Right lobe of liver (tissue), 6 donors: ENCODE measurements around the gene NAP1L1. TPM values are rescaled to one million over a fixed set of nuclear protein-coding genes. Genes with fewer than 3 reads are reported as not detected.

Source experiments
- ATAC-seq, 4 donors: fragments of 200-7000 bp; cut with Tn5 transposase; one replicate each; pipeline ENCODE4 v1.9.1; 2020; ENCODE audit warnings: mild to moderate bottlenecking in 4 of 4, moderate library complexity in 4 of 4
- DNase-seq, 3 donors: peaks; one replicate each; pipeline ENCODE4 v3.0.0-alpha.2; 2020
- H3K27ac ChIP-seq, 3 donors: fragments of 200-600 bp; one replicate each; pipeline ENCODE4 v1.8.0; 2022
- H3K27me3 ChIP-seq, 2 donors: fragments of 200-600 bp; one replicate each; pipeline ENCODE4 v1.8.0; 2022
- H3K36me3 ChIP-seq, 4 donors: fragments of 200-600 bp; sonication (generic) in 1 of 4; one replicate each; pipeline versions ENCODE4 v1.5.1 to v1.8.0; 2017 to 2022; ENCODE audit warnings: control low read depth in 1 of 4
- H3K4me1 ChIP-seq, 4 donors: fragments of 200-600 bp; sonication (generic) in 1 of 4; one replicate each; pipeline versions ENCODE4 v1.5.1 to v1.8.0; 2017 to 2022; ENCODE audit warnings: control low read depth in 1 of 4
- H3K4me3 ChIP-seq, 3 donors: fragments of 200-600 bp; one replicate each; pipeline ENCODE4 v1.8.0; 2022
- H3K9me3 ChIP-seq, 4 donors: fragments of 200-600 bp; sonication (generic) in 1 of 4; one replicate each; pipeline versions ENCODE4 v1.5.1 to v1.8.0; 2017 to 2022; ENCODE audit warnings: control low read depth in 1 of 4
- CTCF ChIP-seq, 4 donors: fragments of 200-600 bp in 3 of 4; fragments of 450-650 bp in 1 of 4; IDR thresholded peaks; one replicate each; pipeline versions ENCODE4 v1.5.1 to v1.8.0; 2016 to 2022; ENCODE audit warnings: antibody characterized with exemption in 4 of 4, mild to moderate bottlenecking in 2 of 4
- POLR2A ChIP-seq: fragments of 450-650 bp; IDR thresholded peaks from one replicate; pipeline ENCODE4 v1.6.1; 2017; ENCODE audit warnings: antibody characterized with exemption, mild to moderate bottlenecking
- WGBS: methylation state at CpG from one replicate; pipeline ENCODE4 v1.1.6; 2018; ENCODE audit warnings: low coverage, low lambda C conversion rate; ENCODE audit not compliant: insufficient coverage; ENCODE audit errors: missing lambda C conversion rate; 5-methylcytosine and 5-hydroxymethylcytosine counted together
- intact Hi-C, 2 donors: fragments of 100-400 bp; cut with DNase I; formaldehyde crosslinking; loops; one replicate each; pipeline versions ENCODE4 v1.11.2 to v1.14.1; 2022
- total RNA-seq, 6 experiments: library from RNA; depleted of rRNA in 2 of 6; stranded (reverse); fragments of >200 nt in 2 of 6; fragmentation: NEBNext Ultra II Directional in 3 of 6; extraction: Animal tissue kit (Norgen Biotek cat#: 25700) in 3 of 6; gene quantifications; one replicate each; pipeline versions ENCODE4 v1.1.0 to v1.2.4, GENCODE V29; 2016 to 2023
- donor health status: DM: no; HTN: yes; CAD: no.
- donor health status: DM: no; HTN: no; CAD: no.
- donor health status: DM: no; HTN: no; CAD: no.
- donor health status: DM: no; HTN: yes; CAD: no.
- donor health status: DM: no; HTN: yes; CAD: no.

The NAP1L1 gene
- total RNA-seq, 6 experiments from 2014 or later, result 61.9 to 99.1 (median 81.5) TPM

GRCh38 chr12:76010732-76011458 is 73.6 kb downstream of the NAP1L1 start:
- ATAC-seq, result no peak
- 94% methylated on average over 6 of the region's 6 CpGs for WGBS

GRCh38 chr12:76008428-76008827 is 76.1 kb downstream of the NAP1L1 start:
- ATAC-seq (no peak), DNase-seq (no peak)
- TF ChIP-seq POLR2A (no peak), CTCF (IDR thresholded peaks at IDR 0.05) (no peak)
- WGBS, result 89% methylated on average over 3 of the region's 3 CpGs
- H3K27me3 ChIP-seq, result no peaks in the 10 kb centered on the region
- no peaks in the 10 kb centered on the region for H3K4me1 ChIP-seq
- intact Hi-C loops, result no loop called here
- H3K27ac ChIP-seq, result no peak overlapping the region
- H3K4me3 ChIP-seq, result no peak overlapping the region
- H3K9me3 ChIP-seq, result no peaks in the 10 kb centered on the region
- no peaks in the 10 kb centered on the region for H3K36me3 ChIP-seq

More at GRCh38 chr12:76010732-76011458, 73.6 kb downstream of the NAP1L1 start:
- no peaks in the 10 kb centered on the region for H3K9me3 ChIP-seq
- no peaks in the 10 kb centered on the region for H3K27me3 ChIP-seq
- no peak for DNase-seq
- intact Hi-C loops, result no loop called here
- no peak overlapping the region for H3K4me3 ChIP-seq
- H3K4me1 ChIP-seq, result no peaks in the 10 kb centered on the region
- H3K27ac ChIP-seq, result no peak overlapping the region
- H3K36me3 ChIP-seq, result no peaks in the 10 kb centered on the region
- no peak for TF ChIP-seq CTCF (IDR thresholded peaks at IDR 0.05)
- no peak for TF ChIP-seq POLR2A

- no peaks in the 10 kb centered on the region for H3K9me3 ChIP-seq
- no peaks in the 10 kb centered on the region for H3K27me3 ChIP-seq
- H3K36me3 ChIP-seq, result no peaks in the 10 kb centered on the region
- intact Hi-C loops, result no loop called here
- no peak overlapping the region for H3K4me3 ChIP-seq
- ATAC-seq, result no peak
- no peak for DNase-seq
- TF ChIP-seq CTCF (IDR thresholded peaks at IDR 0.05), result no peak
- no peak for TF ChIP-seq POLR2A
- 78% methylated on average over 6 of the region's 8 CpGs for WGBS
- no peaks in the 10 kb centered on the region for H3K4me1 ChIP-seq
- no peak overlapping the region for H3K27ac ChIP-seq
Observed at GRCh38 chr12:76007640-76008039, 76.8 kb downstream of the NAP1L1 start.

- TF ChIP-seq POLR2A, result no peak
- no peak for TF ChIP-seq CTCF (IDR thresholded peaks at IDR 0.05)
- H3K27me3 ChIP-seq, result no peaks in the 10 kb centered on the region
- 88% methylated on average over 9 of the region's 9 CpGs for WGBS
- no peaks in the 10 kb centered on the region for H3K36me3 ChIP-seq
- ATAC-seq (no peak), DNase-seq (no peak)
- intact Hi-C loops, result no loop called here
- no peak overlapping the region for H3K27ac ChIP-seq
- no peak overlapping the region for H3K4me3 ChIP-seq
- H3K4me1 ChIP-seq, result no peaks in the 10 kb centered on the region
- no peaks in the 10 kb centered on the region for H3K9me3 ChIP-seq
Observed at GRCh38 chr12:76006028-76006925, 78.2 kb downstream of the NAP1L1 start.
